Endodermal cell (in vitro differentiated cells): ENCODE data around the gene PARP15. TPM values are rescaled to one million over a fixed set of nuclear protein-coding genes. Genes with fewer than 3 reads are reported as not detected.

Experiments used
- DNase-seq: peaks from one replicate; pipeline ENCODE4 v3.0.0-alpha.2; 2017
- H3K27ac ChIP-seq: 2 replicates; pipeline ENCODE4 v1.5.1; 2013; ENCODE audit warnings: mild to moderate bottlenecking, low read depth, low read length, moderate library complexity
- H3K27me3 ChIP-seq: 2 replicates; pipeline ENCODE4 v1.6.1; 2013; ENCODE audit warnings: mild to moderate bottlenecking, low read length, moderate library complexity; ENCODE audit not compliant: insufficient read depth, control insufficient read depth, poor library complexity, severe bottlenecking
- H3K36me3 ChIP-seq: 2 replicates; pipeline ENCODE4 v1.7.0; 2013; ENCODE audit warnings: mild to moderate bottlenecking, low read length, moderate library complexity; ENCODE audit not compliant: control insufficient read depth, insufficient read depth
- H3K4me1 ChIP-seq: one replicate; pipeline ENCODE4 v1.7.0; 2013; ENCODE audit warnings: low read length; ENCODE audit not compliant: control insufficient read depth, insufficient read depth
- H3K4me3 ChIP-seq: 2 replicates; pipeline ENCODE4 v1.5.1; 2013; ENCODE audit warnings: mild to moderate bottlenecking, low read length, moderate library complexity
- H3K9ac ChIP-seq: 2 replicates; pipeline ENCODE4 v1.6.1; 2013; ENCODE audit warnings: mild to moderate bottlenecking, low read length, moderate library complexity; ENCODE audit not compliant: poor library complexity, severe bottlenecking; ENCODE audit errors: extremely low read depth
- H3K9me3 ChIP-seq: 2 replicates; pipeline ENCODE4 v1.6.1; 2013; ENCODE audit warnings: mild to moderate bottlenecking, low read length, moderate library complexity; ENCODE audit not compliant: control insufficient read depth
- H3K27ac Mint-ChIP-seq: 2 replicates; pipeline ENCODE4 v1.8.0; 2020; ENCODE audit warnings: mixed read lengths
- H3K27me3 Mint-ChIP-seq: 2 replicates; pipeline ENCODE4 v1.8.0; 2021; ENCODE audit warnings: mild to moderate bottlenecking, mixed read lengths; ENCODE audit not compliant: insufficient read depth
- H3K36me3 Mint-ChIP-seq: 2 replicates; pipeline ENCODE4 v1.8.0; 2020; ENCODE audit warnings: low read depth, mixed read lengths
- H3K4me1 Mint-ChIP-seq: 2 replicates; pipeline ENCODE4 v1.8.0; 2020; ENCODE audit warnings: mixed read lengths
- H3K4me3 Mint-ChIP-seq: 2 replicates; pipeline ENCODE4 v1.8.0; 2020; ENCODE audit warnings: mild to moderate bottlenecking, moderate library complexity, mixed read lengths
- H3K9me3 Mint-ChIP-seq: 2 replicates; pipeline ENCODE4 v1.8.0; 2020; ENCODE audit warnings: mild to moderate bottlenecking, mixed read lengths
- WGBS, 2 experiments: methylation state at CpG; one replicate each; pipeline versions ENCODE4 v1.1.5 to v1.1.7; 2013; ENCODE audit warnings: missing lambda C conversion rate in 2 of 2, mixed read lengths in 1 of 2; ENCODE audit not compliant: insufficient coverage in 1 of 2, insufficient read length in 1 of 2; 5-methylcytosine and 5-hydroxymethylcytosine counted together
- total RNA-seq, 2 donors: library from RNA; stranded (reverse); fragmentation: NEBNext Ultra II Directional in 1 of 2; extraction: Animal tissue kit (Norgen Biotek cat#: 25700) in 1 of 2; gene quantifications; 2 replicates in 1 of 2; 3 replicates in 1 of 2; pipeline ENCODE4 v1.2.1, GENCODE V29; 2021
- TF ChIP-seq, protein P1 (sequence below): fragments of 200-600 bp; sonication (generic); conservative IDR thresholded peaks from 2 replicates; pipeline ENCODE4 v1.5.0; 2021; ENCODE audit warnings: antibody characterized with exemption, mild to moderate bottlenecking

The PARP15 gene
- total RNA-seq, 2 donors from 2014 or later, result 0.18 to 0.44 TPM

GRCh38 chr3:122671553-122671952 is 94.1 kb downstream of the PARP15 start:
- Mint-ChIP-seq H3K4me3 (no peak overlapping the region), H3K36me3 (no peaks in the 10 kb centered on the region), H3K27me3 (peaks cover 4% of the 10 kb centered on the region), H3K27ac (no peak overlapping the region), H3K4me1 (no peaks in the 10 kb centered on the region), H3K9me3 (peaks cover 4% of the 10 kb centered on the region)
- 88% methylated on average over 2 of the region's 2 CpGs; no CpG with 5 or more reads in 1 of the 2 experiments for WGBS, 2 experiments
- Histone ChIP-seq H3K9me3 (no peaks in the 10 kb centered on the region), H3K27ac (no peak overlapping the region), H3K36me3 (no peaks in the 10 kb centered on the region), H3K4me1 (no peaks in the 10 kb centered on the region), H3K27me3 (no peaks in the 10 kb centered on the region), H3K9ac (no peak overlapping the region), H3K4me3 (no peak overlapping the region)
- DNase-seq, result no peak
- TF ChIP-seq, protein P1, sequence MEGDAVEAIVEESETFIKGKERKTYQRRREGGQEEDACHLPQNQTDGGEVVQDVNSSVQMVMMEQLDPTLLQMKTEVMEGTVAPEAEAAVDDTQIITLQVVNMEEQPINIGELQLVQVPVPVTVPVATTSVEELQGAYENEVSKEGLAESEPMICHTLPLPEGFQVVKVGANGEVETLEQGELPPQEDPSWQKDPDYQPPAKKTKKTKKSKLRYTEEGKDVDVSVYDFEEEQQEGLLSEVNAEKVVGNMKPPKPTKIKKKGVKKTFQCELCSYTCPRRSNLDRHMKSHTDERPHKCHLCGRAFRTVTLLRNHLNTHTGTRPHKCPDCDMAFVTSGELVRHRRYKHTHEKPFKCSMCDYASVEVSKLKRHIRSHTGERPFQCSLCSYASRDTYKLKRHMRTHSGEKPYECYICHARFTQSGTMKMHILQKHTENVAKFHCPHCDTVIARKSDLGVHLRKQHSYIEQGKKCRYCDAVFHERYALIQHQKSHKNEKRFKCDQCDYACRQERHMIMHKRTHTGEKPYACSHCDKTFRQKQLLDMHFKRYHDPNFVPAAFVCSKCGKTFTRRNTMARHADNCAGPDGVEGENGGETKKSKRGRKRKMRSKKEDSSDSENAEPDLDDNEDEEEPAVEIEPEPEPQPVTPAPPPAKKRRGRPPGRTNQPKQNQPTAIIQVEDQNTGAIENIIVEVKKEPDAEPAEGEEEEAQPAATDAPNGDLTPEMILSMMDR, result no peak

DNA sequence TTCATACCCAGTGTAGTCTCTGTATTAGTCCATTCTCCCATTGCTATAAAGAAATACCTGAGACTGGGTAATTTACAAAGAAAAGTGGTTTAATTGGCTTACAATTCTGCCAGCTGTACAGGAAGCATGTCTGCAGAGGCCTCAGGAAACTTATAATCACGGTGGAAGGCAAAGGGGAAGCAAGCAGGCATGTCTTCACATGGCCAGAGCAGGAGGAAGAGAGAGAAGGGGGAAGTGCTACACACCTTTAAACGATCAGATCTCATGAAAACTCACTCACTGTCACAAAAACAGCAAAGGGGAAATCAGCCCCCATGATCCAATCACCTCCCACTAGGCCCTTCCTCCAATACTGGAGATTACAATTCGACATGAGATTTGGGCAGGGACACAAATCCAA is 96.9 kb downstream of the PARP15 start:
- Histone ChIP-seq H3K36me3 (no peaks in the 10 kb centered on the region), H3K9me3 (no peaks in the 10 kb centered on the region), H3K4me1 (no peaks in the 10 kb centered on the region), H3K27me3 (no peaks in the 10 kb centered on the region), H3K27ac (no peak overlapping the region), H3K4me3 (no peak overlapping the region), H3K9ac (no peak overlapping the region)
- no peak overlapping the region for H3K4me3 Mint-ChIP-seq
- TF ChIP-seq, protein P1, result no peak
- no peaks in the 10 kb centered on the region for H3K9me3 Mint-ChIP-seq
- peaks cover 4% of the 10 kb centered on the region for H3K4me1 Mint-ChIP-seq
- H3K27ac Mint-ChIP-seq, result no peak overlapping the region
- DNase-seq, result no peak
- H3K27me3 Mint-ChIP-seq, result no peaks in the 10 kb centered on the region
- 78 to 80% methylated on average over 2 to 3 of the region's 3 CpGs for WGBS, 2 experiments
- H3K36me3 Mint-ChIP-seq, result no peaks in the 10 kb centered on the region

DNA sequence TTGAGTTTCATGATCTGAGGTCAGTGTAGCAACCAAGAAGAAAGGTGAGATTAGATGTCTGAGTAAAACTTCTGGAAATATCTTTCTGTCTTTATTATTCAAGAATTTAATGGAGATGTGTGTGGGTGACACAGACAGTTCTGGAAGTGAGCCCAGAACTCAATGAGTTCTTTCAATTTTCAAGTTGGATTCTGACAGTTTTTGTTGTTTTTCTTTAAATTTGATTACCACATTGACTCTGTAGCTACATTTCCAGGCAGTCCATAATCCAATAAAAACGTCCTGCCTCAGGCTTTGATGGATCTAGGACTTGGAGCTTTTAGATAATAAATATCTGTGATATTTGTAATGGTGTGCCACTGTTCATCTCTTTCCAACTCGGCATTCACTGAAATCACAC is 99.3 kb downstream of the PARP15 start:
- 78% methylated on average over 2 of the region's 2 CpGs; no CpG with 5 or more reads in 1 of the 2 experiments for WGBS, 2 experiments
- H3K27ac Mint-ChIP-seq, result no peak overlapping the region

More for the DNA sequence above, 99.3 kb downstream of the PARP15 start:
- no peaks in the 10 kb centered on the region for H3K9me3 ChIP-seq
- H3K36me3 Mint-ChIP-seq, result no peaks in the 10 kb centered on the region
- peaks cover 3% of the 10 kb centered on the region for H3K27me3 Mint-ChIP-seq
- TF ChIP-seq, protein P1, result no peak
- peaks cover 15% of the 10 kb centered on the region for H3K4me1 Mint-ChIP-seq
- no peak overlapping the region for H3K4me3 ChIP-seq
- no peak for DNase-seq
- H3K4me1 ChIP-seq, result no peaks in the 10 kb centered on the region
- no peak overlapping the region for H3K27ac ChIP-seq
- H3K27me3 ChIP-seq, result peaks cover 8% of the 10 kb centered on the region
- no peaks in the 10 kb centered on the region for H3K36me3 ChIP-seq
- no peak overlapping the region for H3K9ac ChIP-seq
- H3K4me3 Mint-ChIP-seq, result no peak overlapping the region
- H3K9me3 Mint-ChIP-seq, result no peaks in the 10 kb centered on the region
